GM23248 (cell line): ENCODE measurements around the gene STAT4.

Source experiments
- EZH2 ChIP-seq: fragments of 200-600 bp; sonication (generic); IDR thresholded peaks from 2 replicates; pipeline ENCODE4 v1.6.1; 2018; ENCODE audit warnings: antibody characterized with exemption, mild to moderate bottlenecking; ENCODE audit not compliant: insufficient read depth, poor library complexity, severe bottlenecking
- EZH2phosphoT487 ChIP-seq: fragments of 200-600 bp; sonication (generic); IDR thresholded peaks from 2 replicates; pipeline ENCODE4 v1.6.1; 2018; ENCODE audit warnings: antibody characterized with exemption, moderate library complexity, mild to moderate bottlenecking, low read depth; ENCODE audit not compliant: insufficient read depth

DNA sequence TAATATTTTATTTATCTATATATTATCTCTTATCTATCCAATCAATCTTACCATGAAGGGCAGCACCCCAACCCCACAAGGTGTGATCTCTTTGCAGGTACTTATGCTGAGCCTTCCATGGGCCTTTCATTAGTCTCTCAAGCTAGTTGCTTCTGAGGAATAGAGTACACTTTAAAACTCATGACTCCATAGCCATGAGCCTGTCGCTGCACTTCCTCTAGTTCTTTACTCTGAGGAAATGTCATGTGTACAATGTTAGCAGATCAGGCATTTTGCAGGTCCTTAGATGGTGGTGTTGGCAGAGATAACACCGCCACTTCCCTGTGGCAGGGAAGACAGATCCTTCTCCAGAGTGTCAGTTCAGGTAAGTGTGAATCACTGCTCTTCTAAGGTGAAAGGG, 29.5 kb upstream of the STAT4 start:
- TF ChIP-seq EZH2 (no peak), EZH2phosphoT487 (no peak)
